GM19452 (cell line): ENCODE measurements around the gene VKORC1.

Experiments used
- ATAC-seq: cut with Tn5 transposase; IDR thresholded peaks from one replicate; pipeline ENCODE4 v1.9.1; 2021; ENCODE audit not compliant: unreplicated experiment

VKORC1 gene

GRCh38 chr16:31130336-31130891, 35.8 kb upstream of the VKORC1 start:
- ATAC-seq = no peak

GRCh38 chr16:31129568-31130335, 35.2 kb upstream of the VKORC1 start:
- ATAC-seq = no peak

GRCh38 chr16:31128711-31129567, 34.3 kb upstream of the VKORC1 start:
- ATAC-seq = no peak

- no peak for ATAC-seq
These were observed 32.6 kb upstream of the VKORC1 start for GRCh38 chr16:31127182-31127581.

GRCh38 chr16:31125844-31126243, 31.2 kb upstream of the VKORC1 start:
- ATAC-seq = no peak

GRCh38 chr16:31120129-31120528, 25.5 kb upstream of the VKORC1 start:
- ATAC-seq = no peak

GRCh38 chr16:31118223-31119155, 23.9 kb upstream of the VKORC1 start:
- ATAC-seq = no peak

- peak; percentile 85 for ATAC-seq
These were observed 23.0 kb upstream of the VKORC1 start, which contains the start of gene KAT8 for GRCh38 chr16:31117384-31118222. Gene KAT8, plus strand, starts transcription at chr16:31117664. Its CDS starts 18 bp downstream, at chr16:31117682.

GRCh38 chr16:31114468-31114867, 19.9 kb upstream of the VKORC1 start:
- ATAC-seq = no peak

GRCh38 chr16:31113121-31114120, 18.8 kb upstream of the VKORC1 start:
- no peak for ATAC-seq

- ATAC-seq = no peak
These were observed 18.1 kb upstream of the VKORC1 start for GRCh38 chr16:31112711-31113110.

GRCh38 chr16:31111881-31112466, 17.4 kb upstream of the VKORC1 start:
- ATAC-seq = no peak

- ATAC-seq = no peak
These were observed 15.8 kb upstream of the VKORC1 start for GRCh38 chr16:31110106-31111034.

GRCh38 chr16:31109622-31110021, 15.0 kb upstream of the VKORC1 start:
- no peak for ATAC-seq

- no peak for ATAC-seq
These were observed 14.4 kb upstream of the VKORC1 start for GRCh38 chr16:31108794-31109558.

GRCh38 chr16:31108035-31108793, 13.6 kb upstream of the VKORC1 start, which contains the start of gene BCKDK:
Gene BCKDK, plus strand, starts transcription at chr16:31108386. Its CDS starts 838 bp downstream, at chr16:31109224.
- ATAC-seq = peak; percentile 83
